CD14-positive monocyte (primary cell): ENCODE measurements around the gene ELF1. TPM values are rescaled to one million over a fixed set of nuclear protein-coding genes. Genes with fewer than 3 reads are reported as not detected.

Source experiments
- DNase-seq, 3 donors: peaks; one replicate each; pipeline ENCODE4 v3.0.0-alpha.2; 2011 to 2022
- H2AFZ ChIP-seq: 2 replicates; pipeline ENCODE4 v1.6.0; 2012; ENCODE audit warnings: mild to moderate bottlenecking, low read depth, low read length, inconsistent platforms; ENCODE audit not compliant: insufficient read depth, poor library complexity, severe bottlenecking
- H3K27ac ChIP-seq, 2 donors: 1 replicate in 1 of 2; 2 replicates in 1 of 2; pipeline ENCODE4 v1.5.1; 2012 to 2013; ENCODE audit warnings: low read length in 2 of 2, control low read depth in 1 of 2, inconsistent platforms in 1 of 2, low read depth in 1 of 2, mild to moderate bottlenecking in 1 of 2
- H3K27me3 ChIP-seq, 2 donors: one replicate each; pipeline versions ENCODE4 v1.6.0 to v1.6.1; 2011 to 2013; ENCODE audit warnings: low read length in 2 of 2; ENCODE audit not compliant: control insufficient read depth in 2 of 2, insufficient read depth in 2 of 2
- H3K36me3 ChIP-seq, 2 donors: replicated peaks in 1 of 2; 1 replicate in 1 of 2; 2 replicates in 1 of 2; pipeline versions ENCODE4 v1.5.1 to v1.6.1; 2012 to 2013; ENCODE audit warnings: low read length in 2 of 2, control low read depth in 1 of 2, inconsistent platforms in 1 of 2, mild to moderate bottlenecking in 1 of 2; ENCODE audit not compliant: insufficient read depth in 2 of 2, control insufficient read depth in 1 of 2
- H3K4me1 ChIP-seq, 2 donors: 1 replicate in 1 of 2; 2 replicates in 1 of 2; pipeline versions ENCODE4 v1.5.1 to v1.6.1; 2012 to 2013; ENCODE audit warnings: low read length in 2 of 2, control low read depth in 1 of 2, inconsistent platforms in 1 of 2, mild to moderate bottlenecking in 1 of 2, moderate library complexity in 1 of 2; ENCODE audit not compliant: insufficient read depth in 2 of 2, control insufficient read depth in 1 of 2
- H3K4me2 ChIP-seq: replicated peaks from 2 replicates; pipeline ENCODE3; 2012; ENCODE audit warnings: low read length, moderate library complexity, mild to moderate bottlenecking; ENCODE audit not compliant: poor library complexity, severe bottlenecking; ENCODE audit errors: extremely low read depth
- H3K4me3 ChIP-seq, 3 experiments: fragments of 200-600 bp in 1 of 3; sonication (generic) in 1 of 3; replicated peaks in 1 of 3; 1 replicate in 2 of 3; 2 replicates in 1 of 3; pipeline ENCODE4 v1.5.1; 2011 to 2013; ENCODE audit warnings: low read length in 3 of 3, mild to moderate bottlenecking in 3 of 3, control low read depth in 2 of 3, low read depth in 2 of 3, inconsistent platforms in 1 of 3, moderate library complexity in 1 of 3
- H3K79me2 ChIP-seq: 2 replicates; pipeline ENCODE4 v1.6.0; 2012; ENCODE audit warnings: mild to moderate bottlenecking, control low read depth, inconsistent platforms, low read length, moderate library complexity; ENCODE audit not compliant: insufficient read depth
- H3K9ac ChIP-seq: 2 replicates; pipeline ENCODE4 v1.6.0; 2017; ENCODE audit warnings: low read length, mild to moderate bottlenecking; ENCODE audit not compliant: insufficient read depth, poor library complexity, severe bottlenecking
- H3K9me3 ChIP-seq, 2 donors: replicated peaks in 1 of 2; 1 replicate in 1 of 2; 2 replicates in 1 of 2; pipeline versions ENCODE4 v1.5.1 to v1.6.1; 2012 to 2013; ENCODE audit warnings: low read length in 2 of 2, control low read depth in 1 of 2; ENCODE audit not compliant: control insufficient read depth in 1 of 2, insufficient read depth in 1 of 2
- H4K20me1 ChIP-seq: 2 replicates; pipeline ENCODE4 v1.6.0; 2012; ENCODE audit warnings: mild to moderate bottlenecking, low read length, control low read depth, moderate library complexity; ENCODE audit not compliant: insufficient read depth
- H3K27ac Mint-ChIP-seq, 7 donors: one replicate each; pipeline ENCODE4 v1.8.0; 2020; ENCODE audit warnings: mild to moderate bottlenecking in 7 of 7, mixed read lengths in 7 of 7, moderate library complexity in 6 of 7, inconsistent platforms in 2 of 7
- H3K27me3 Mint-ChIP-seq, 3 donors: one replicate each; pipeline ENCODE4 v1.8.0; 2021 to 2022; ENCODE audit warnings: low read depth in 3 of 3, mild to moderate bottlenecking in 3 of 3, mixed read lengths in 3 of 3, moderate library complexity in 3 of 3, inconsistent platforms in 1 of 3
- H3K36me3 Mint-ChIP-seq, 2 donors: one replicate each; pipeline ENCODE4 v1.8.0; 2020; ENCODE audit warnings: mixed read lengths in 2 of 2, inconsistent platforms in 1 of 2, mild to moderate bottlenecking in 1 of 2
- H3K4me1 Mint-ChIP-seq: one replicate; pipeline ENCODE4 v1.8.0; 2020; ENCODE audit warnings: mild to moderate bottlenecking, mixed read lengths
- H3K4me3 Mint-ChIP-seq, 2 donors: one replicate each; pipeline ENCODE4 v1.8.0; 2020; ENCODE audit warnings: mild to moderate bottlenecking in 2 of 2, mixed read lengths in 2 of 2, moderate library complexity in 1 of 2
- H3K9me3 Mint-ChIP-seq, 7 donors: one replicate each; pipeline ENCODE4 v1.8.0; 2020 to 2022; ENCODE audit warnings: mixed read lengths in 7 of 7, mild to moderate bottlenecking in 6 of 7, moderate library complexity in 6 of 7, inconsistent platforms in 2 of 7
- CTCF ChIP-seq: fragments of 200-600 bp; IDR thresholded peaks from one replicate; pipeline ENCODE4 v1.8.0; 2022; ENCODE audit warnings: antibody characterized with exemption, mild to moderate bottlenecking
- WGBS: methylation state at CpG from one replicate; pipeline ENCODE4 v1.1.5; 2013; ENCODE audit warnings: missing lambda C conversion rate; ENCODE audit not compliant: insufficient coverage; 5-methylcytosine and 5-hydroxymethylcytosine counted together
- intact Hi-C, 2 donors: fragments of 100-400 bp; cut with micrococcal nuclease; formaldehyde crosslinking; loops; one replicate each; pipeline versions ENCODE4 v1.15.0 to v1.15.1; 2023
- polyA plus RNA-seq, 3 donors: library from polyadenylated mRNA; depleted of rRNA in 1 of 3; unstranded in 2 of 3; stranded (reverse) in 1 of 3; fragments of 300-500 nt in 2 of 3; fragments of >200 nt in 1 of 3; fragmentation: Illumina TruSeq in 2 of 3; gene quantifications; 1 replicate in 2 of 3; 2 replicates in 1 of 3; pipeline ENCODE4 v1.2.3, GENCODE V29; 2012 to 2021

ELF1 gene
- polyA plus RNA-seq, 3 donors = 63.1 to 83.3 (median 83.3) TPM

DNA sequence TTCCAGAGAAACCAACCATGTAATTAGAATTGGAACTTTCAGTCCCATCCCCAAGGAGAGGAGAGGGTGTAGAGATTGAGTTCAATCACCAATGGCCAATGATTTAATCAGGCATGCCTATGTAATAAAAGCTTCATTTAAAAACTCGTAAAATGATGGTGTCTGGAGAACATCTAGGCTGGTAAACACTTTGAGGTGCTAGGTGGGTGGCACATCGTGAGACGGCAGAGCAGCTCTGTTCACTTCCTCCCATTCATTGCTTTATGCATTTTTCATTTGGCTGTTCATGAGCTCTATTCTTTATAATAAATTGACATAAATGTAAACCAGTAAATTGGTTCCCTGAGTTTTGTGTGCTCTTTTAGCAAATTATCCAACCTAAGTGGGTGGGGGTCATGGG, 90.1 kb downstream of the ELF1 start:
- Histone ChIP-seq H3K9ac (no peak overlapping the region), H3K4me1 (peaks cover 0 to 5% of the 10 kb centered on the region in 2 donors), H3K27ac (no peak overlapping the region), H3K4me3 (no peak overlapping the region), H3K27me3 (no peaks in the 10 kb centered on the region), H3K36me3 (peaks cover 46 to 62% of the 10 kb centered on the region in 2 donors), H3K9me3 (no peaks in the 10 kb centered on the region), H3K79me2 (peaks cover 32% of the 10 kb centered on the region), H2AFZ (no peak overlapping the region), H4K20me1 (peaks cover 71% of the 10 kb centered on the region), H3K4me2 (no peak overlapping the region)
- H3K27me3 Mint-ChIP-seq = peaks cover 0 to 2% (median 0%) of the 10 kb centered on the region in 3 donors
- H3K36me3 Mint-ChIP-seq = peaks cover 36 to 69% of the 10 kb centered on the region in 2 donors
- intact Hi-C loops = loop anchor here in 1 of 2 donors (10.0 kb wide), 1 partner anchor 154 kb away; the partner anchor contains the start of gene MRPS31
- 100% methylated on average over 2 of the region's 3 CpGs for WGBS
- peak overlapping the region in 3 of 7 donors; percentile 3 to 59 (median 51) for H3K27ac Mint-ChIP-seq
- no peak for DNase-seq
- no peak overlapping the region for H3K4me3 Mint-ChIP-seq
- peaks cover 9% of the 10 kb centered on the region for H3K4me1 Mint-ChIP-seq
- TF ChIP-seq CTCF = no peak
- H3K9me3 Mint-ChIP-seq = peaks cover 0 to 4% (median 0%) of the 10 kb centered on the region in 7 donors

DNA sequence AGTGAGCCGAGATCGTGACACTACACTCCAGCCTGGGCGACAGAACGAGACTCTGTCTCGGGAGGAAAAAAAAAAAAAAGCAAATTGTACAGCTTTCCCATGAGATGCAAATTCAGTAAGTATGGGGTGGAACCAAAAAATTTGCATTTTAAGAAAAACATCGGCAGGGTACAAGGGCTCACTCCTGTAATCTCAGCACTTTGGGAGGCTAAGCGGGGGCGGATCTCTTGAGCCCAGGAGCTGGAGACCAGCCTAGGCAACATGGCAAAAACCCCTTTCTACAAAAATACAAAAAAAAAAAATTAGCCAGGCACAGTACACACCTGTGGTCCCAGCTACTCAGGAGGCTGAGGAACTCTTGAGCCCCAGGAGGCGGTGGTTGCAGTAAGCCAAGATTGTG, 91.2 kb downstream of the ELF1 start:
- Mint-ChIP-seq H3K36me3 (peaks cover 26 to 59% of the 10 kb centered on the region in 2 donors), H3K4me3 (no peak overlapping the region), H3K27ac (peak overlapping the region in 3 of 7 donors; percentile 6 to 66 (median 58)), H3K4me1 (peaks cover 4% of the 10 kb centered on the region), H3K9me3 (peaks cover 0 to 4% (median 0%) of the 10 kb centered on the region in 7 donors), H3K27me3 (peaks cover 0 to 2% (median 0%) of the 10 kb centered on the region in 3 donors)
- WGBS = 97% methylated on average over 9 of the region's 9 CpGs
- H2AFZ ChIP-seq = no peak overlapping the region
- peaks cover 61% of the 10 kb centered on the region for H4K20me1 ChIP-seq
- H3K79me2 ChIP-seq = peaks cover 22% of the 10 kb centered on the region
- H3K9me3 ChIP-seq = no peaks in the 10 kb centered on the region
- peaks cover 36 to 51% of the 10 kb centered on the region in 2 donors for H3K36me3 ChIP-seq
- H3K4me3 ChIP-seq = no peak overlapping the region
- H3K27me3 ChIP-seq = no peaks in the 10 kb centered on the region
- H3K27ac ChIP-seq = no peak overlapping the region
- no peak for DNase-seq
- intact Hi-C loops = loop anchor here in 1 of 2 donors (10.0 kb wide), 1 partner anchor 153 kb away; the partner anchor contains the start of gene MRPS31
- peaks cover 0 to 5% of the 10 kb centered on the region in 2 donors for H3K4me1 ChIP-seq
- H3K9ac ChIP-seq = no peak overlapping the region
- no peak for TF ChIP-seq CTCF
- no peak overlapping the region for H3K4me2 ChIP-seq
